GM12878 (cell line): Measurements from ENCODE around the gene MRPL49. TPM values are rescaled to one million over a fixed set of nuclear protein-coding genes. Genes with fewer than 3 reads are reported as not detected.

ENCODE experiments used
- CHD2 ChIP-seq: IDR thresholded peaks from 2 replicates; pipeline ENCODE4 v1.6.1; 2011; ENCODE audit warnings: low read depth, low read length, improper control_type of control experiment, borderline replicate concordance
- CREB1 ChIP-seq: IDR thresholded peaks from 2 replicates; pipeline ENCODE4 v1.6.1; 2012; ENCODE audit warnings: low read depth, mild to moderate bottlenecking, inconsistent platforms
- CREM ChIP-seq: IDR thresholded peaks from 2 replicates; pipeline ENCODE4 v1.6.1; 2014; ENCODE audit warnings: antibody characterized with exemption, low read depth
- EP300 ChIP-seq, 2 experiments: fragments of 150-350 bp in 1 of 2; IDR thresholded peaks; 2 replicates each; pipeline ENCODE4 v1.6.1; 2011 to 2012; ENCODE audit warnings: low read depth in 2 of 2, low read length in 2 of 2, borderline replicate concordance in 1 of 2, improper control_type of control experiment in 1 of 2, inconsistent platforms in 1 of 2; ENCODE audit not compliant: control insufficient read depth in 1 of 2
- ESRRA ChIP-seq: IDR thresholded peaks from 2 replicates; pipeline ENCODE4 v1.6.1; 2012; ENCODE audit warnings: mild to moderate bottlenecking, low read length, improper control_type of control experiment
- FOXM1 ChIP-seq: IDR thresholded peaks from 2 replicates; pipeline ENCODE4 v1.6.1; 2012; ENCODE audit warnings: low read depth, mild to moderate bottlenecking, inconsistent platforms, low read length, moderate library complexity
- IRF3 ChIP-seq: fragments of 450-650 bp; IDR thresholded peaks from 2 replicates; pipeline ENCODE4 v1.6.1; 2014; ENCODE audit warnings: mild to moderate bottlenecking
- LARP7 ChIP-seq: fragments of 450-650 bp; IDR thresholded peaks from 2 replicates; pipeline ENCODE4 v1.6.1; 2017; ENCODE audit warnings: mild to moderate bottlenecking
- NFYA ChIP-seq: IDR thresholded peaks from 2 replicates; pipeline ENCODE4 v1.6.1; 2011; ENCODE audit warnings: low read depth, mild to moderate bottlenecking, low read length, improper control_type of control experiment, borderline replicate concordance
- NFYB ChIP-seq: IDR thresholded peaks from 2 replicates; pipeline ENCODE4 v1.6.1; 2011; ENCODE audit warnings: low read depth, mild to moderate bottlenecking, low read length, improper control_type of control experiment, moderate library complexity; ENCODE audit not compliant: insufficient read depth
- PRDM15 ChIP-seq: fragments of 450-650 bp; formaldehyde crosslinking; IDR thresholded peaks from 2 replicates; pipeline ENCODE4 v1.4.0; 2020; ENCODE audit warnings: mild to moderate bottlenecking, moderate library complexity
- polyA plus RNA-seq, 11 experiments: library from polyadenylated mRNA; depleted of rRNA in 4 of 11; unstranded in 6 of 11; stranded (reverse) in 5 of 11; fragments of >200 nt; fragmentation: Nextera tagmentation in 4 of 11; fragmentation: Illumina TruSeq in 1 of 11; extraction: Ambion mirVana in 4 of 11; extraction: Trizol in 1 of 11; gene quantifications; 1 replicate in 1 of 11; 2 replicates in 10 of 11; pipeline versions ENCODE4 v1.2.1 to v1.2.3, GENCODE V29; 2011 to 2016; ENCODE audit warnings: inconsistent platforms in 2 of 11, missing spikeins in 2 of 11, low read depth in 1 of 11
- total RNA-seq, 4 experiments: library from RNA; depleted of rRNA in 3 of 4; stranded (reverse); fragments of >200 nt in 3 of 4; fragmentation: Illumina TruSeq in 1 of 4; extraction: Trizol in 1 of 4; gene quantifications; 2 replicates each; pipeline versions ENCODE4 v1.2.1 to v1.2.3, GENCODE V29; 2013 to 2021

The MRPL49 gene
- total and polyA plus RNA-seq, 10 of the 15 experiments (the other 5 are each of a cell fraction or from before 2014, with no cell fraction given), result 42.0 to 116 (median 71.7) TPM

- no peak for TF ChIP-seq PRDM15 (CRISPR knock-in tag)
- TF ChIP-seq IRF3, result peak; percentile 72; the same call in 1 of the 2 replicates
- TF ChIP-seq CREB1, result peak; percentile 48; the same call in 1 of the 2 replicates
- peak; percentile 33; the same call in 1 of the 2 replicates for TF ChIP-seq NFYA
- peak; percentile 94 for TF ChIP-seq NFYB
- TF ChIP-seq EP300 (IDR thresholded peaks at IDR 0.05; ENCODE audit: borderline replicate concordance in 1 of 2, control insufficient read depth in 1 of 2, low read depth in 2 of 2, low read length in 2 of 2), result 0 out of 4 replicates have a peak, but pooled peaks of 1 of the 2 experiments have one; percentile 35
- TF ChIP-seq ESRRA, result no peak
- TF ChIP-seq FOXM1, result peak; percentile 60; the same call in 1 of the 2 replicates
- peak; percentile 61; the same call in 1 of the 2 replicates for TF ChIP-seq CHD2
- peak; percentile 57; the same call in 1 of the 2 replicates for TF ChIP-seq LARP7
- peak; percentile 6; the same call in 1 of the 2 replicates for TF ChIP-seq CREM
Observed at GRCh38 chr11:65134952-65135632, 13.0 kb downstream of the MRPL49 start (continued).
